ENCODE data around the gene COX4I1.
"Not testable (repeated sequence)": the region's sequence is repeated elsewhere in the genome, so short reads cannot be mapped to it uniquely, and the experiment has no call there.

Gene COX4I1

GRCh38 chr16:85805442-85806045, 6.0 kb downstream of the COX4I1 start:
- DNase-seq = no peak

GRCh38 chr16:85806539-85806938, 7.0 kb downstream of the COX4I1 start:
- no peak for DNase-seq

- not testable (repeated sequence) for DNase-seq
Observed at GRCh38 chr16:85807340-85807739, 7.8 kb downstream of the COX4I1 start.

GRCh38 chr16:85808104-85808503, 8.6 kb downstream of the COX4I1 start:
- DNase-seq = not testable (repeated sequence)

GRCh38 chr16:85808926-85809325, 9.4 kb downstream of the COX4I1 start:
- DNase-seq = no peak

GRCh38 chr16:85809645-85810044, 10.2 kb downstream of the COX4I1 start:
- DNase-seq = no peak

GRCh38 chr16:85810097-85810741, 10.7 kb downstream of the COX4I1 start:
- no peak for DNase-seq

- DNase-seq = no peak
Observed at GRCh38 chr16:85810742-85811115, 11.2 kb downstream of the COX4I1 start.

GRCh38 chr16:85812031-85812807, 12.7 kb downstream of the COX4I1 start:
- DNase-seq = no peak

GRCh38 chr16:85812811-85813700, 13.6 kb downstream of the COX4I1 start:
- DNase-seq = no peak

GRCh38 chr16:85816159-85816558, 16.7 kb downstream of the COX4I1 start:
- DNase-seq = no peak

GRCh38 chr16:85817195-85817594, 17.7 kb downstream of the COX4I1 start:
- not testable (repeated sequence) for DNase-seq

- peak; percentile 86 for DNase-seq
Observed at GRCh38 chr16:85819245-85819644, 19.8 kb downstream of the COX4I1 start.

- DNase-seq = no peak
Observed at GRCh38 chr16:85819771-85820170, 20.3 kb downstream of the COX4I1 start.

GRCh38 chr16:85820604-85821372, 21.3 kb downstream of the COX4I1 start:
- DNase-seq = no peak

GRCh38 chr16:85821390-85822135, 22.1 kb downstream of the COX4I1 start:
- DNase-seq = peak; percentile 93

GRCh38 chr16:85822145-85822544, 22.6 kb downstream of the COX4I1 start:
- no peak for DNase-seq

GRCh38 chr16:85823328-85823920, 23.9 kb downstream of the COX4I1 start:
- no peak for DNase-seq

GRCh38 chr16:85824161-85825135, 25.0 kb downstream of the COX4I1 start:
- DNase-seq = peak; percentile 97

- no peak for DNase-seq
Observed at GRCh38 chr16:85825326-85825725, 25.8 kb downstream of the COX4I1 start.

Measured in inflammatory macrophage treated with lipopolysaccharide for 4 hours (primary cell).